GM23248 (cell line): ENCODE results near the gene CNTRL. TPM values are rescaled to one million over a fixed set of nuclear protein-coding genes. Genes with fewer than 3 reads are reported as not detected.

Experiments used
- DNase-seq: peaks from one replicate; pipeline ENCODE4 v3.0.0-alpha.2; 2015
- H2AFZ ChIP-seq: fragments of 200-600 bp; sonication (generic); 2 replicates; pipeline ENCODE4 v1.6.1; 2016; ENCODE audit warnings: antibody characterized with exemption
- H3F3A ChIP-seq: fragments of 200-600 bp; sonication (generic); 2 replicates; pipeline ENCODE4 v1.6.1; 2016; ENCODE audit warnings: mild to moderate bottlenecking, antibody characterized with exemption, mixed run types; ENCODE audit not compliant: insufficient read depth
- H3K27ac ChIP-seq: fragments of 200-600 bp; sonication (generic); 2 replicates; pipeline ENCODE4 v1.5.1; 2016; ENCODE audit warnings: mild to moderate bottlenecking
- H3K27me3 ChIP-seq: fragments of 200-600 bp; sonication (generic); replicated peaks from 2 replicates; pipeline ENCODE4 v1.6.1; 2016; ENCODE audit warnings: mild to moderate bottlenecking; ENCODE audit not compliant: insufficient read depth
- H3K36me3 ChIP-seq: fragments of 200-600 bp; sonication (generic); 2 replicates; pipeline ENCODE4 v1.6.1; 2016; ENCODE audit warnings: low read depth, mild to moderate bottlenecking
- H3K4me1 ChIP-seq: fragments of 200-600 bp; sonication (generic); 2 replicates; pipeline ENCODE4 v1.6.1; 2016; ENCODE audit warnings: mild to moderate bottlenecking; ENCODE audit not compliant: insufficient read depth
- H3K4me2 ChIP-seq: fragments of 200-600 bp; sonication (generic); one replicate; pipeline ENCODE4 v1.6.1; 2016; ENCODE audit warnings: mild to moderate bottlenecking; ENCODE audit not compliant: unreplicated experiment
- H3K4me3 ChIP-seq: fragments of 200-600 bp; sonication (generic); 2 replicates; pipeline ENCODE4 v1.5.1; 2016; ENCODE audit warnings: mild to moderate bottlenecking
- H3K79me2 ChIP-seq: fragments of 200-600 bp; sonication (generic); 2 replicates; pipeline ENCODE4 v1.6.1; 2016; ENCODE audit warnings: mild to moderate bottlenecking; ENCODE audit not compliant: insufficient read depth
- H3K9ac ChIP-seq: fragments of 200-600 bp; sonication (generic); 2 replicates; pipeline ENCODE4 v1.6.1; 2016; ENCODE audit warnings: mild to moderate bottlenecking
- H3K9me2 ChIP-seq: fragments of 200-600 bp; sonication (generic); 2 replicates; pipeline ENCODE4 v1.6.1; 2016; ENCODE audit warnings: mixed run types, mild to moderate bottlenecking, moderate library complexity; ENCODE audit not compliant: insufficient read depth
- H3K9me3 ChIP-seq: fragments of 200-600 bp; sonication (generic); one replicate; pipeline ENCODE4 v1.6.1; 2017; ENCODE audit warnings: low read depth
- H4K20me1 ChIP-seq: fragments of 200-600 bp; sonication (generic); 2 replicates; pipeline ENCODE4 v1.6.0; 2016; ENCODE audit not compliant: insufficient read depth
- EZH2 ChIP-seq: fragments of 200-600 bp; sonication (generic); IDR thresholded peaks from 2 replicates; pipeline ENCODE4 v1.6.1; 2018; ENCODE audit warnings: antibody characterized with exemption, mild to moderate bottlenecking; ENCODE audit not compliant: insufficient read depth, poor library complexity, severe bottlenecking
- EZH2phosphoT487 ChIP-seq: fragments of 200-600 bp; sonication (generic); IDR thresholded peaks from 2 replicates; pipeline ENCODE4 v1.6.1; 2018; ENCODE audit warnings: antibody characterized with exemption, moderate library complexity, mild to moderate bottlenecking, low read depth; ENCODE audit not compliant: insufficient read depth
- WGBS, 2 experiments: methylation state at CpG; one replicate each; pipeline ENCODE4 v1.1.6; 2015 to 2017; ENCODE audit warnings: low lambda C conversion rate in 2 of 2, low coverage in 1 of 2; ENCODE audit errors: missing lambda C conversion rate in 2 of 2; 5-methylcytosine and 5-hydroxymethylcytosine counted together
- in situ Hi-C: fragments of 300-500 bp; cut with MboI; formaldehyde crosslinking; loops from 2 replicates; pipeline ENCODE4 v1.15.0; 2020
- polyA plus RNA-seq: library from polyadenylated mRNA; unstranded; fragments of >200 nt; fragmentation: Nextera tagmentation; extraction: Ambion mirVana; gene quantifications from 2 replicates; pipeline ENCODE4 v1.2.1, GENCODE V29; 2016
- total RNA-seq: library from RNA; depleted of rRNA; stranded (reverse); fragments of >200 nt; shearing (Covaris generic); gene quantifications from 2 replicates; pipeline ENCODE4 v1.2.3, GENCODE V29; 2014

CNTRL gene
- total and polyA plus RNA-seq, 2 experiments from 2014 or later: 4.4 to 6.3 TPM

DNA sequence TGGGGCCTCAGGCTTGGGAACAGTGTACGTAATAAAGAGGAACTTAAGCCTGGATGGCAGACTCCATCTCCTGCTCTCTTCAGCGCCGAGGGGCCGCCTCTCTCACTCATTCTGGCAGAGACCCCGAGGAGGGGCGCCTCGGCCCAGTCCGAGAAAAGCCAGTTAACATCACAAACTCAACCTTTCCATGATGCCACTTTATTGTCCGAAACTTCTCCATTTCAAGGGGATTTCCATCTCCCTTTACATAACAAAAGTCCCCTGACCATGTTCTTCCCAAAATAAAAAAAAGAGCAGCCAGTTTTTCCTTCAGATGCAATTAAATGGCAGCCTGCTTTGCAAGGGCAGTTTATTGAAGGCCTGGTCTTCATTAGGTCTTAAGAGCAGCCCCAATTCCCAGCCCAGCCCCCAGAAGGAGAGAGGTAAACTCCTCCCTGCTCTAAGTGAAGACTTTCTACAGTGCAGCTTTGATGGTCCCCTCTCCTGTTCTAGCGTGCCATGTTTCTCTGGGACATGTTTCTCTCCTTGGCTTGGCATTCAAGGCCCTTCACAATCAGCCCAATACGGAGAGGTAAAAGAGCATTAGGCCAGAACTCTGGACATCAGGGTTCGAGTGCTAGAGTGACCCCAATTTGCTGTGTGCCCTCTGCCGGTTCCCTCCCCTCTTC is 146.4 kb downstream of the CNTRL start:
- Histone ChIP-seq H3K4me2 (no peak overlapping the region), H3F3A (0 out of 2 replicates have a peak, but pooled peaks cover 8% of the 10 kb centered on the region), H3K36me3 (no peaks in the 10 kb centered on the region), H3K9me3 (no peaks in the 10 kb centered on the region), H3K27ac (no peak overlapping the region), H4K20me1 (no peaks in the 10 kb centered on the region), H3K27me3 (no peaks in the 10 kb centered on the region), H3K9me2 (no peaks in the 10 kb centered on the region), H3K4me1 (peaks cover 8% of the 10 kb centered on the region), H3K79me2 (no peaks in the 10 kb centered on the region), H2AFZ (peak overlapping the region; percentile 32; the same call in 1 of the 2 replicates), H3K9ac (no peak overlapping the region), H3K4me3 (no peak overlapping the region)
- DNase-seq: no peak
- WGBS, 2 experiments: 68% methylated on average over 13 of the region's 13 CpGs
- in situ Hi-C loops: loop anchor here (25.0 kb wide), 1 partner anchor 91 kb away; no protein-coding TSS in a partner anchor
- no peak for TF ChIP-seq EZH2

DNA sequence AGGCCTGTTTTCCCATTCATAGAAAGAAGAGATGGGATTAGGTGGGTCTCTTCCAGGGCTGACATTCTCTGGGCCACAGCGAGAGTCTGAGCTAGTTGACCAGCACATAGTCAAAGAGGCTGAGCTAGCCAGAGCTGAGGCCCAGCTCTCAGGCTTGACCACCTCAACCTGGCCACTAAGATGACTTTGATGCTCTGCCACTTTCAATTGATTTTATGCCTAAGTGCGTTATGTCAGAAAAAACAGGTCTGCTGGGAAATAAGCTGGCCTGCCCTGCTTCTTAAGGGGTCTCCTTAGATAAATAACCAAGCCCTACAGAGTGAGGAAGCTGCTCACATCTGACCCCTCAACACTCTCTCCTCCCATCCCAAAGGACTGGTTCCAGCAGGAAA is 146.9 kb downstream of the CNTRL start:
- in situ Hi-C loops: loop anchor here (25.0 kb wide), 1 partner anchor 91 kb away; no protein-coding TSS in a partner anchor

GRCh38 chr9:121222524-121223171 is 147.9 kb downstream of the CNTRL start:
- in situ Hi-C loops: loop anchor here (25.0 kb wide), 1 partner anchor 90 kb away; no protein-coding TSS in a partner anchor
- Histone ChIP-seq H3K9ac (no peak overlapping the region), H3K4me2 (no peak overlapping the region), H3F3A (0 out of 2 replicates have a peak, but pooled peaks cover 8% of the 10 kb centered on the region), H3K4me1 (peaks cover 13% of the 10 kb centered on the region), H3K4me3 (no peak overlapping the region), H3K36me3 (no peaks in the 10 kb centered on the region), H3K27ac (no peak overlapping the region), H3K27me3 (no peaks in the 10 kb centered on the region), H3K79me2 (no peaks in the 10 kb centered on the region), H3K9me3 (no peaks in the 10 kb centered on the region), H4K20me1 (no peaks in the 10 kb centered on the region), H2AFZ (no peak overlapping the region), H3K9me2 (no peaks in the 10 kb centered on the region)
- DNase-seq: peak; percentile 84
- TF ChIP-seq EZH2: no peak
- TF ChIP-seq EZH2phosphoT487: no peak
- WGBS, 2 experiments: 61% methylated on average over 12 of the region's 12 CpGs

More for the DNA sequence above, 146.9 kb downstream of the CNTRL start:
- no peaks in the 10 kb centered on the region for H3K79me2 ChIP-seq
- TF ChIP-seq EZH2phosphoT487 (no peak), EZH2 (no peak)
- no peaks in the 10 kb centered on the region for H3K27me3 ChIP-seq
- H3K27ac ChIP-seq: no peak overlapping the region
- H3K4me1 ChIP-seq: peaks cover 13% of the 10 kb centered on the region
- H4K20me1 ChIP-seq: no peaks in the 10 kb centered on the region
- H3K9ac ChIP-seq: no peak overlapping the region
- DNase-seq: no peak
- WGBS, 2 experiments: 98% methylated on average over 2 of the region's 2 CpGs
- no peaks in the 10 kb centered on the region for H3K36me3 ChIP-seq
- no peak overlapping the region for H3K4me3 ChIP-seq
- no peak overlapping the region for H2AFZ ChIP-seq
- 0 out of 2 replicates have a peak, but pooled peaks cover 8% of the 10 kb centered on the region for H3F3A ChIP-seq
- no peaks in the 10 kb centered on the region for H3K9me3 ChIP-seq
- no peak overlapping the region for H3K4me2 ChIP-seq
- no peaks in the 10 kb centered on the region for H3K9me2 ChIP-seq

DNA sequence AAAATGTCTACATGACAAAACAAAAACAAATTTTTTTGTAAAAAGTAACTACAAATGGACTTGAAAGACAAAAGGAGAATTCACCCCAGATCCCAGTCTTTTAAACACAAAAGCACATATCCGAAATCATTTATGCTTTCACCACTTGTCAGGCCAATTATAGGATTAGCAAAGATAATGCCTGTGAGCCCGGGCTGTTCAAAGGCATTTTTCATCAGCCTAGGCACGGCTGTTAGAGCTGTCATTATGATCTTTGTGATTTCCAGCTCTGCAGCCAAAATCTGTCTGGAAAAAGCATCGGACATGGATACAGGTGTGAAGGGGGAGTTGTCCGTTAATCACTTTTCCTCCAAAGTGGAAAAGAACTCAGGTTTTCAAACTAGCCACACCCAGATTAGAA is 150.5 kb downstream of the CNTRL start:
- Histone ChIP-seq H3K27ac (no peak overlapping the region), H4K20me1 (no peaks in the 10 kb centered on the region), H2AFZ (no peak overlapping the region), H3K9me3 (no peaks in the 10 kb centered on the region), H3K9me2 (no peaks in the 10 kb centered on the region), H3K36me3 (no peaks in the 10 kb centered on the region), H3K4me1 (peaks cover 13% of the 10 kb centered on the region), H3K4me3 (no peak overlapping the region), H3K4me2 (no peak overlapping the region), H3K79me2 (no peaks in the 10 kb centered on the region), H3F3A (0 out of 2 replicates have a peak, but pooled peaks cover 8% of the 10 kb centered on the region), H3K27me3 (no peaks in the 10 kb centered on the region), H3K9ac (no peak overlapping the region)
- no peak for DNase-seq
- WGBS, 2 experiments: 74 to 81% methylated on average over 5 of the region's 5 CpGs
- TF ChIP-seq EZH2: no peak
- no peak for TF ChIP-seq EZH2phosphoT487
- in situ Hi-C loops: no loop called here
